ENCODE results near the gene CHMP3. TPM values are rescaled to one million over a fixed set of nuclear protein-coding genes. Genes with fewer than 3 reads are reported as not detected.

The CHMP3 gene
- total RNA-seq, 2 donors from 2014 or later, result 20.5 to 29.3 TPM

- no peak overlapping the region for H3K4me3 Mint-ChIP-seq
- TF ChIP-seq, protein P1, sequence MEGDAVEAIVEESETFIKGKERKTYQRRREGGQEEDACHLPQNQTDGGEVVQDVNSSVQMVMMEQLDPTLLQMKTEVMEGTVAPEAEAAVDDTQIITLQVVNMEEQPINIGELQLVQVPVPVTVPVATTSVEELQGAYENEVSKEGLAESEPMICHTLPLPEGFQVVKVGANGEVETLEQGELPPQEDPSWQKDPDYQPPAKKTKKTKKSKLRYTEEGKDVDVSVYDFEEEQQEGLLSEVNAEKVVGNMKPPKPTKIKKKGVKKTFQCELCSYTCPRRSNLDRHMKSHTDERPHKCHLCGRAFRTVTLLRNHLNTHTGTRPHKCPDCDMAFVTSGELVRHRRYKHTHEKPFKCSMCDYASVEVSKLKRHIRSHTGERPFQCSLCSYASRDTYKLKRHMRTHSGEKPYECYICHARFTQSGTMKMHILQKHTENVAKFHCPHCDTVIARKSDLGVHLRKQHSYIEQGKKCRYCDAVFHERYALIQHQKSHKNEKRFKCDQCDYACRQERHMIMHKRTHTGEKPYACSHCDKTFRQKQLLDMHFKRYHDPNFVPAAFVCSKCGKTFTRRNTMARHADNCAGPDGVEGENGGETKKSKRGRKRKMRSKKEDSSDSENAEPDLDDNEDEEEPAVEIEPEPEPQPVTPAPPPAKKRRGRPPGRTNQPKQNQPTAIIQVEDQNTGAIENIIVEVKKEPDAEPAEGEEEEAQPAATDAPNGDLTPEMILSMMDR (conservative IDR thresholded peaks at IDR 0.05), result no peak
- H3K4me1 ChIP-seq (ENCODE audit: control insufficient read depth, insufficient read depth, low read length), result no peaks in the 10 kb centered on the region
- no peaks in the 10 kb centered on the region for H3K27me3 ChIP-seq (ENCODE audit: control insufficient read depth, insufficient read depth, low read length, poor library complexity, severe bottlenecking)
- H3K27me3 Mint-ChIP-seq (ENCODE audit: insufficient read depth), result no peaks in the 10 kb centered on the region
- WGBS, 2 experiments (ENCODE audit: insufficient coverage in 1 of 2, insufficient read length in 1 of 2), result 88% methylated on average over 1 of the region's 1 CpG; no CpG with 5 or more reads in 1 of the 2 experiments
- H3K36me3 Mint-ChIP-seq (ENCODE audit: low read depth), result peaks cover 19% of the 10 kb centered on the region
- H3K27ac ChIP-seq (ENCODE audit: low read depth, low read length), result no peak overlapping the region
- H3K4me1 Mint-ChIP-seq, result no peaks in the 10 kb centered on the region
- DNase-seq, result no peak
- no peak overlapping the region for H3K4me3 ChIP-seq (ENCODE audit: low read length)
- H3K9me3 ChIP-seq (ENCODE audit: control insufficient read depth, low read length), result no peaks in the 10 kb centered on the region
- peaks cover 7% of the 10 kb centered on the region for H3K36me3 ChIP-seq (ENCODE audit: control insufficient read depth, insufficient read depth, low read length)
- peaks cover 2% of the 10 kb centered on the region for H3K9me3 Mint-ChIP-seq
- no peak overlapping the region for H3K27ac Mint-ChIP-seq
- H3K9ac ChIP-seq (ENCODE audit: extremely low read depth, low read length, poor library complexity, severe bottlenecking), result no peak overlapping the region
Measured at GRCh38 chr2:86519349-86519748, 43.9 kb downstream of the CHMP3 start.

DNA sequence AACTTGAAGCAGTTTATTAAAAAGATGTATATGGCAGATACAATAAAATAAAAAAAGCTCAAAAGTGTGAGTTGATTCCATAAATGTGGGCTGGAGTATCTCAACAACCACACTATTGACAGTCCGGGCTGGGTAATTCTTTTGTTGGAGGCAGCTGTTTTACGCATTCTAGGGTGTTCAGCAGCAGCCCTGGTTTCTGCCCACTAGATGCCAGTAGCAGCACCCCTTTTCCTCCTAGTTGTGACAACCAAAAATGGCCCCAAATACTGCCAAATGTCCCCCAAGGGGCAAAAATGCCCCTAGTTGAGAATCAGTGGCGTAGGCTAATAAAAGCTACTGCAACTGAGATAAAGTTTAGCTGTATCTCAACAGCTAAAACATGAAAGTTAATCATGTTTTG is 44.8 kb downstream of the CHMP3 start:
- H3K36me3 ChIP-seq (ENCODE audit: control insufficient read depth, insufficient read depth, low read length), result peaks cover 7% of the 10 kb centered on the region
- no peak overlapping the region for H3K4me3 Mint-ChIP-seq
- WGBS, 2 experiments (ENCODE audit: insufficient coverage in 1 of 2, insufficient read length in 1 of 2), result 97 to 100% methylated on average over 2 to 3 of the region's 3 CpGs
- peaks cover 2% of the 10 kb centered on the region for H3K9me3 Mint-ChIP-seq
- no peak overlapping the region for H3K9ac ChIP-seq (ENCODE audit: extremely low read depth, low read length, poor library complexity, severe bottlenecking)
- H3K4me1 Mint-ChIP-seq, result no peaks in the 10 kb centered on the region
- H3K36me3 Mint-ChIP-seq (ENCODE audit: low read depth), result peaks cover 19% of the 10 kb centered on the region
- H3K27me3 ChIP-seq (ENCODE audit: control insufficient read depth, insufficient read depth, low read length, poor library complexity, severe bottlenecking), result no peaks in the 10 kb centered on the region
- H3K27ac ChIP-seq (ENCODE audit: low read depth, low read length), result no peak overlapping the region
- H3K27ac Mint-ChIP-seq, result no peak overlapping the region
- H3K4me3 ChIP-seq (ENCODE audit: low read length), result no peak overlapping the region
- no peaks in the 10 kb centered on the region for H3K27me3 Mint-ChIP-seq (ENCODE audit: insufficient read depth)
- H3K9me3 ChIP-seq (ENCODE audit: control insufficient read depth, low read length), result no peaks in the 10 kb centered on the region
- H3K4me1 ChIP-seq (ENCODE audit: control insufficient read depth, insufficient read depth, low read length), result no peaks in the 10 kb centered on the region
- TF ChIP-seq, protein P1 (conservative IDR thresholded peaks at IDR 0.05), result peak; percentile 55
- peak; percentile 46 for DNase-seq

DNA sequence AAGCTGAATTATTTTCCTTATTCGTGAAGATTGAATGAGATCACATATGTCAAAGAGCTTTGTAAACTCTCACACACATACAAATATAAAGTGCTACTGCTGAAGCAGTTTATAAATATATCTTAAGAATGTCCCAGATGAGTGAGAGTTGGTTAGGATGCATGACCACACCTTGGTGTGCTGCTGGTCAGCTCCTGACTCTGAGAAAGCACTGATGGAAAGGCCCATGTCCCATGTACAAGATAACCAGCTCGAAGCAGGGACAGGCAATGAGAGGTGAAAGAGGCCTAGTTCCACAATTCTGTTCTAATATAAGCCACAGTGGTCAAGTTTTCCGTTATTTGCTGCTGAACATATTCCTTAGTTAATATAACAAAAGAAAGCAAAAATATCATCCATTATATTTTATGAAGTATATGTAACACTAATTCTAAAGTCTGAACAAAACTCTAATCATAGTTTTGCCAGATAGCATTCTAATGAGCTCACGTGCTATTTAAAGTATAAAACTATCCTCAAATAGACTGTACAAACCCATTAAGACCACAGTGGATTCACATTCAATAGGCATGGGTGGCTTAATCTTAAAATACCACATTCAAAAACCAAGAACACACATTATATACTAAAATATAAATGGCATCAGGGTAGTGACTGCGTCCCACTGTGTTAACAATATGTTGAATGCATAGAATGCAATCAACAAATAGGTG is 49.1 kb downstream of the CHMP3 start:
- H3K27ac ChIP-seq (ENCODE audit: low read depth, low read length), result no peak overlapping the region
- H3K4me1 Mint-ChIP-seq, result no peaks in the 10 kb centered on the region
- no peaks in the 10 kb centered on the region for H3K9me3 ChIP-seq (ENCODE audit: control insufficient read depth, low read length)
- no peak for DNase-seq
- peaks cover 2% of the 10 kb centered on the region for H3K9me3 Mint-ChIP-seq
- no peaks in the 10 kb centered on the region for H3K27me3 ChIP-seq (ENCODE audit: control insufficient read depth, insufficient read depth, low read length, poor library complexity, severe bottlenecking)
- no peaks in the 10 kb centered on the region for H3K4me1 ChIP-seq (ENCODE audit: control insufficient read depth, insufficient read depth, low read length)
- TF ChIP-seq, protein P1 (conservative IDR thresholded peaks at IDR 0.05), result no peak
- WGBS, 2 experiments (ENCODE audit: insufficient coverage in 1 of 2, insufficient read length in 1 of 2), result 95% methylated on average over 5 of the region's 5 CpGs; no CpG with 5 or more reads in 1 of the 2 experiments
- H3K4me3 Mint-ChIP-seq, result no peak overlapping the region
- H3K27me3 Mint-ChIP-seq (ENCODE audit: insufficient read depth), result no peaks in the 10 kb centered on the region
- peaks cover 8% of the 10 kb centered on the region for H3K36me3 ChIP-seq (ENCODE audit: control insufficient read depth, insufficient read depth, low read length)
- no peak overlapping the region for H3K4me3 ChIP-seq (ENCODE audit: low read length)
- H3K36me3 Mint-ChIP-seq (ENCODE audit: low read depth), result peaks cover 18% of the 10 kb centered on the region
- no peak overlapping the region for H3K27ac Mint-ChIP-seq
- H3K9ac ChIP-seq (ENCODE audit: extremely low read depth, low read length, poor library complexity, severe bottlenecking), result no peak overlapping the region

Measured in endodermal cell (in vitro differentiated cells).